HFF-Myc (cell line): ENCODE results near the gene SERPINA3.

Experiments
- DNase-seq: peaks from one replicate; pipeline ENCODE4 v3.0.0-alpha.2; 2011; ENCODE audit warnings: low read depth; ENCODE audit errors: extremely low read depth
- H3K4me3 ChIP-seq: replicated peaks from 2 replicates; pipeline ENCODE4 v1.5.1; 2011; ENCODE audit warnings: low read depth, mild to moderate bottlenecking, control low read depth, low read length
- CTCF ChIP-seq: IDR thresholded peaks from 2 replicates; pipeline ENCODE4 v1.5.1; 2012; ENCODE audit warnings: mild to moderate bottlenecking, low read depth, low read length, control low read depth; ENCODE audit errors: missing control alignments

The SERPINA3 gene

GRCh38 chr14:94612174-94612573 lies at the start of gene SERPINA3:
Gene SERPINA3 (plus strand): TSS chr14:94612391. CDS start chr14:94614442, 2,051 bp downstream.
- TF ChIP-seq CTCF = no peak
- no peak for DNase-seq
- no peak within 1 kb of the TSS for H3K4me3 ChIP-seq

- no peak for TF ChIP-seq CTCF
- no peak for DNase-seq
- no peak overlapping the region for H3K4me3 ChIP-seq
Observed at GRCh38 chr14:94562941-94563883, 49.0 kb upstream of the SERPINA3 start.

- no peak for TF ChIP-seq CTCF
- no peak overlapping the region for H3K4me3 ChIP-seq
- DNase-seq = no peak
Observed at GRCh38 chr14:94564381-94564780, 47.8 kb upstream of the SERPINA3 start.

GRCh38 chr14:94568186-94568585 lies 44.0 kb upstream of the SERPINA3 start:
- H3K4me3 ChIP-seq = no peak overlapping the region
- DNase-seq = no peak
- no peak for TF ChIP-seq CTCF

GRCh38 chr14:94569381-94570001 lies 42.7 kb upstream of the SERPINA3 start:
- no peak overlapping the region for H3K4me3 ChIP-seq
- TF ChIP-seq CTCF = no peak
- DNase-seq = no peak

GRCh38 chr14:94570002-94570400 lies 42.2 kb upstream of the SERPINA3 start:
- H3K4me3 ChIP-seq = no peak overlapping the region
- no peak for TF ChIP-seq CTCF
- DNase-seq = no peak
